DMS 273 (cell line): ENCODE measurements around the gene DONSON.
A peak's percentile ranks its signal among the peaks of the same experiment; 100 is the strongest.

Experiments used
- DNase-seq: peaks from one replicate; lab custom pipeline; 2025; ENCODE audit not compliant: unreplicated experiment; lab: John Stamatoyannopoulos, UW

Gene DONSON

GRCh38 chr21:33542640-33543504, 45.6 kb downstream of the DONSON start, which contains the start of gene SON:
Gene SON, plus strand, starts transcription at chr21:33543038. Its CDS starts 55 bp downstream, at chr21:33543093.
- peak; percentile 99 for DNase-seq

GRCh38 chr21:33541756-33542639, 46.5 kb downstream of the DONSON start, which contains the start of gene GART:
Gene GART, minus strand, starts transcription at chr21:33542117. Its CDS starts 2,802 bp downstream, at chr21:33539315.
- DNase-seq: peak; percentile 95

- DNase-seq: peak; percentile 66
Observed at GRCh38 chr21:33541105-33541711, 47.3 kb downstream of the DONSON start.

GRCh38 chr21:33540711-33541104, 47.8 kb downstream of the DONSON start:
- no peak for DNase-seq

- DNase-seq: no peak
Observed at GRCh38 chr21:33539616-33540015, 48.9 kb downstream of the DONSON start.

- no peak for DNase-seq
Observed at GRCh38 chr21:33537212-33537611, 51.3 kb downstream of the DONSON start.

- no peak for DNase-seq
Observed at GRCh38 chr21:33531007-33531406, 57.5 kb downstream of the DONSON start.
